Measurements from ENCODE around the gene CDV3. TPM values are rescaled to one million over a fixed set of nuclear protein-coding genes. Genes with fewer than 3 reads are reported as not detected.

CDV3 gene
- total RNA-seq, 4 donors from 2014 or later = 45.0 to 123 (median 58.3) TPM

- Histone ChIP-seq H3K4me1 (no peaks in the 10 kb centered on the region), H3K27ac (no peak overlapping the region), H3K9me3 (no peaks in the 10 kb centered on the region), H3K27me3 (no peaks in the 10 kb centered on the region), H3K36me3 (peaks cover 0 to 66% (median 0%) of the 10 kb centered on the region in 3 donors), H3K4me3 (no peak overlapping the region)
- no peak for TF ChIP-seq POLR2A (IDR thresholded peaks at IDR 0.05)
- no peak for TF ChIP-seq CTCF (IDR thresholded peaks at IDR 0.05)
- DNase-seq = no peak
Observed at GRCh38 chr3:133588784-133589465, 15.4 kb downstream of the CDV3 start.

- H3K36me3 ChIP-seq = peaks cover 0 to 60% (median 0%) of the 10 kb centered on the region in 3 donors
- H3K27me3 ChIP-seq = no peaks in the 10 kb centered on the region
- no peak for DNase-seq
- H3K27ac ChIP-seq = no peak overlapping the region
- TF ChIP-seq POLR2A (IDR thresholded peaks at IDR 0.05) (no peak), CTCF (IDR thresholded peaks at IDR 0.05) (no peak)
- no peaks in the 10 kb centered on the region for H3K9me3 ChIP-seq
- H3K4me3 ChIP-seq = no peak overlapping the region
- no peaks in the 10 kb centered on the region for H3K4me1 ChIP-seq
Observed at GRCh38 chr3:133589503-133589902, 16.0 kb downstream of the CDV3 start.

GRCh38 chr3:133591271-133591742 is 17.8 kb downstream of the CDV3 start:
- H3K27ac ChIP-seq = no peak overlapping the region
- no peaks in the 10 kb centered on the region for H3K4me1 ChIP-seq
- no peaks in the 10 kb centered on the region for H3K27me3 ChIP-seq
- H3K9me3 ChIP-seq = no peaks in the 10 kb centered on the region
- peaks cover 0 to 42% (median 0%) of the 10 kb centered on the region in 3 donors for H3K36me3 ChIP-seq
- no peak for DNase-seq
- no peak overlapping the region for H3K4me3 ChIP-seq
- TF ChIP-seq CTCF (IDR thresholded peaks at IDR 0.05) (no peak), POLR2A (IDR thresholded peaks at IDR 0.05) (no peak)

- no peak for DNase-seq
- no peak for TF ChIP-seq POLR2A (IDR thresholded peaks at IDR 0.05)
- no peak for TF ChIP-seq CTCF (IDR thresholded peaks at IDR 0.05)
- no peak overlapping the region for H3K27ac ChIP-seq
Observed at GRCh38 chr3:133592843-133593242, 19.4 kb downstream of the CDV3 start.

GRCh38 chr3:133593243-133593642 is 19.8 kb downstream of the CDV3 start:
- H3K27me3 ChIP-seq = no peaks in the 10 kb centered on the region
- no peaks in the 10 kb centered on the region for H3K4me1 ChIP-seq
- H3K36me3 ChIP-seq = peaks cover 0 to 23% (median 0%) of the 10 kb centered on the region in 3 donors
- no peaks in the 10 kb centered on the region for H3K9me3 ChIP-seq
- no peak overlapping the region for H3K27ac ChIP-seq
- H3K4me3 ChIP-seq = no peak overlapping the region
- DNase-seq = no peak
- TF ChIP-seq POLR2A (IDR thresholded peaks at IDR 0.05) (no peak), CTCF (IDR thresholded peaks at IDR 0.05) (no peak)

More at GRCh38 chr3:133592843-133593242, 19.4 kb downstream of the CDV3 start:
- Histone ChIP-seq H3K4me3 (no peak overlapping the region), H3K4me1 (no peaks in the 10 kb centered on the region), H3K36me3 (peaks cover 0 to 27% (median 0%) of the 10 kb centered on the region in 3 donors), H3K27me3 (no peaks in the 10 kb centered on the region), H3K9me3 (no peaks in the 10 kb centered on the region)

All from Peyer's patch (tissue), 4 donors.